LNCaP clone FGC (cell line): ENCODE data around the gene DOCK3.
"Not testable (repeated sequence)": the region's sequence is repeated elsewhere in the genome, so short reads cannot be mapped to it uniquely, and the experiment has no call there.

Source experiments
- DNase-seq: peaks from one replicate; pipeline ENCODE4 v3.0.0-alpha.2; 2011; ENCODE audit warnings: low read depth
- H3K4me3 ChIP-seq: 2 replicates; pipeline ENCODE4 v1.5.1; 2011; ENCODE audit warnings: mild to moderate bottlenecking, low read depth, low read length, control low read depth
- CTCF ChIP-seq: IDR thresholded peaks from 2 replicates; pipeline ENCODE4 v1.5.1; 2012; ENCODE audit warnings: mild to moderate bottlenecking; ENCODE audit not compliant: control insufficient read depth, insufficient read depth; ENCODE audit errors: extremely low read depth

Gene DOCK3

GRCh38 chr3:50815844-50816243 lies 141.1 kb downstream of the DOCK3 start:
- H3K4me3 ChIP-seq: no peak overlapping the region
- TF ChIP-seq CTCF: no peak

GRCh38 chr3:50816894-50817293 lies 142.2 kb downstream of the DOCK3 start:
- no peak for DNase-seq
- no peak for TF ChIP-seq CTCF
- H3K4me3 ChIP-seq: no peak overlapping the region

More at GRCh38 chr3:50815844-50816243, 141.1 kb downstream of the DOCK3 start:
- DNase-seq: no peak

GRCh38 chr3:50817756-50818529 lies 143.2 kb downstream of the DOCK3 start:
- TF ChIP-seq CTCF: no peak
- H3K4me3 ChIP-seq: no peak overlapping the region
- no peak for DNase-seq

- no peak overlapping the region for H3K4me3 ChIP-seq
- TF ChIP-seq CTCF: no peak
- DNase-seq: no peak
Observed at GRCh38 chr3:50819882-50820281, 145.2 kb downstream of the DOCK3 start.

- DNase-seq: no peak
- no peak for TF ChIP-seq CTCF
- H3K4me3 ChIP-seq: no peak overlapping the region
Observed at GRCh38 chr3:50825841-50826240, 151.1 kb downstream of the DOCK3 start.

- TF ChIP-seq CTCF: no peak
- DNase-seq: no peak
- no peak overlapping the region for H3K4me3 ChIP-seq
Observed at GRCh38 chr3:50830451-50830850, 155.7 kb downstream of the DOCK3 start.

GRCh38 chr3:50831009-50831408 lies 156.3 kb downstream of the DOCK3 start:
- DNase-seq, H3K4me3 ChIP-seq: not testable (repeated sequence)
